SU-DHL-6 (cell line): ENCODE results near the gene SERPINA1.

Source experiments
- CTCF ChIP-seq: fragments of 200-600 bp; sonication (generic); IDR thresholded peaks from one replicate; pipeline ENCODE4 v1.5.1; 2017; ENCODE audit warnings: antibody characterized with exemption, mild to moderate bottlenecking, low read length, moderate library complexity; ENCODE audit not compliant: insufficient read depth, poor library complexity, severe bottlenecking
- EZH2phosphoT487 ChIP-seq: fragments of 200-600 bp; sonication (generic), shearing (Covaris generic); conservative IDR thresholded peaks from 2 replicates; pipeline ENCODE4 v1.6.1; 2018; ENCODE audit warnings: mild to moderate bottlenecking, antibody characterized with exemption, low read length, moderate library complexity, mixed read lengths

- TF ChIP-seq CTCF, result no peak
- TF ChIP-seq EZH2phosphoT487, result no peak
Observed at GRCh38 chr14:94368956-94369355, 19.4 kb downstream of the SERPINA1 start.
